Measurements from ENCODE around the gene EHMT1. TPM values are rescaled to one million over a fixed set of nuclear protein-coding genes. Genes with fewer than 3 reads are reported as not detected.

EHMT1 gene
- total RNA-seq, 4 donors from 2014 or later = 71.6 to 78.2 (median 74.2) TPM

DNA sequence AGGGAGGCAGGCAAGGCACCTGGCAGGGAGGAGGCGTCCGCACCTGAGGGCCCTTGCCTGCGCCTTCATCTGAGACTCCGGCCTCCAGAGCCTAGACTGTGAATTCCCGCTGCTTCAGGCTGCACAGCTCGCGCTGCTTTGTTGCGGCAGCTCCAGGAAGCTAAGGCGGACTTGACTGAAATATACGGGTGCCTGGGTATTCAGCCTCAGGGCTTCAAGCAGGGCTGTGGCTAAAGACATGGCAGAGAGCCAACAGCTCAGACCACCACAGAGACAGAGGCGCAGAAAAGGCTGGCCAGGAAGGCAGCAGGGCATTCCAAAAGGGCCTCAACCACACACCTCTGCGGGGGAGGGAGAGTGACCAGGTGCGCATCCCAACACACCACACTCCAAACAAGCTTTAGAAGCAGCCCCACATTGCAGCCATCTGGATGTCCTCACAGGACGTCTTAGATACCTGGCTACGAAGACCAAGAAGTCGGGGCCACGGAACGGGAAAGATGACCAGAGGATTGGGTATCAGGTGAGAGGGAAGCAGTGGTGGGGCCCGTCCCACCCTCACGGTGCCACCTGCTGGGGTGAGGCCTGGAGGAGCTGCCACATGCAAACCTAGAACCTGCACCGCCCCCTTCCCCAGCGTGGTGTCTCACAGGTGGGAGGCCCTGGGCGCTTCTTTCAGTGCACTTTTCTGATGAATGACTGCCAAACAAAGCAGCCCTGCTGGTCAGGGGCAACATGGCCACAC, 38.4 kb upstream of the EHMT1 start:
- H3K27me3 ChIP-seq = no peaks in the 10 kb centered on the region
- peaks cover 35 to 54% (median 44%) of the 10 kb centered on the region in 4 donors for H3K4me1 ChIP-seq
- peaks cover 8 to 61% (median 46%) of the 10 kb centered on the region in 4 donors for H3K36me3 ChIP-seq
- intact Hi-C loops (cut with DNase I) = no loop called here
- WGBS = 92% methylated on average over 16 of the region's 23 CpGs
- H3K4me3 ChIP-seq = no peak overlapping the region
- no peaks in the 10 kb centered on the region for H3K9me3 ChIP-seq
- no peak for DNase-seq (ENCODE audit: extremely low spot score)
- no peak for TF ChIP-seq CTCF (IDR thresholded peaks at IDR 0.05)
- H3K27ac ChIP-seq (replicated peaks in 1 of 4) = no peak overlapping the region

DNA sequence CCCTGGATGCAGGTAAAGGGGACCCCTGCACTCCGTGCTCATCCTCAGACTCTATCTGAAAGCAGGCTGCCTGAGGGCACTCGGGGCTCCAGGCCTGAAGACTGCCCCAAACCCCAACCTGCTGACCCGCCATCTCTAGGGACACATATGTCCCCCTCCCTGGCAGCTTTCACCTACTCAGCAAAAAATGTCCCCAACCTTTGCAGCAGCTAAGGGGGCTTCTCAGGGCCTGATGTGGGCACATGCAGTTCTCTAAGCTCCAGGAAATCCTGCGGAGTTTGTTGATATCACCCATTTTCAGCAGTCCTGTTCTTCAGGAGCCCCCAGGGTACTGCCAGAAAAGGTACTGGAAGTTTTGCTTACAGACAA, 37.9 kb upstream of the EHMT1 start:
- 100% methylated on average over 2 of the region's 4 CpGs for WGBS
- no peak for DNase-seq (ENCODE audit: extremely low spot score)
- no peaks in the 10 kb centered on the region for H3K9me3 ChIP-seq
- TF ChIP-seq POLR2AphosphoS5 (IDR thresholded peaks at IDR 0.05) = no peak
- no peak for TF ChIP-seq EP300 (IDR thresholded peaks at IDR 0.05)
- no peak for TF ChIP-seq POLR2A (IDR thresholded peaks at IDR 0.05; ENCODE audit: low read depth)
- TF ChIP-seq CTCF (IDR thresholded peaks at IDR 0.05) = no peak
- H3K27me3 ChIP-seq = no peaks in the 10 kb centered on the region
- peaks cover 11 to 61% (median 48%) of the 10 kb centered on the region in 4 donors for H3K36me3 ChIP-seq
- peaks cover 30 to 49% (median 41%) of the 10 kb centered on the region in 4 donors for H3K4me1 ChIP-seq
- intact Hi-C loops (cut with DNase I) = no loop called here
- H3K4me3 ChIP-seq = no peak overlapping the region
- H3K27ac ChIP-seq (replicated peaks in 1 of 4) = no peak overlapping the region

- DNase-seq (ENCODE audit: extremely low spot score) = no peak
- H3K4me1 ChIP-seq = peaks cover 23 to 42% (median 34%) of the 10 kb centered on the region in 4 donors
- no peak overlapping the region for H3K4me3 ChIP-seq
- H3K27ac ChIP-seq (replicated peaks in 1 of 4) = no peak overlapping the region
- intact Hi-C loops (cut with DNase I) = no loop called here
- H3K9me3 ChIP-seq = no peaks in the 10 kb centered on the region
- peaks cover 12 to 61% (median 50%) of the 10 kb centered on the region in 4 donors for H3K36me3 ChIP-seq
- WGBS = 88% methylated on average over 15 of the region's 22 CpGs
- no peaks in the 10 kb centered on the region for H3K27me3 ChIP-seq
- TF ChIP-seq POLR2AphosphoS5 (IDR thresholded peaks at IDR 0.05) (no peak), EP300 (IDR thresholded peaks at IDR 0.05) (no peak), CTCF (IDR thresholded peaks at IDR 0.05) (no peak), POLR2A (IDR thresholded peaks at IDR 0.05; ENCODE audit: low read depth) (no peak)
Observed at GRCh38 chr9:137581361-137582285, 37.2 kb upstream of the EHMT1 start.

- peaks cover 15 to 35% (median 27%) of the 10 kb centered on the region in 4 donors for H3K4me1 ChIP-seq
- 73% methylated on average over 11 of the region's 20 CpGs for WGBS
- H3K36me3 ChIP-seq = peaks cover 18 to 69% (median 57%) of the 10 kb centered on the region in 4 donors
- no peak overlapping the region for H3K27ac ChIP-seq (replicated peaks in 1 of 4)
- no peak for DNase-seq (ENCODE audit: extremely low spot score)
- no peaks in the 10 kb centered on the region for H3K27me3 ChIP-seq
- intact Hi-C loops (cut with DNase I) = no loop called here
- H3K9me3 ChIP-seq = no peaks in the 10 kb centered on the region
- no peak overlapping the region for H3K4me3 ChIP-seq
- TF ChIP-seq CTCF (IDR thresholded peaks at IDR 0.05) (peak in 1 of 3 experiments; percentile 12), EP300 (IDR thresholded peaks at IDR 0.05) (no peak)
Observed at GRCh38 chr9:137582286-137582860, 36.4 kb upstream of the EHMT1 start.

All from esophagus muscularis mucosa (tissue), 4 donors.